Measurements from ENCODE around the gene IMPG2. TPM values are rescaled to one million over a fixed set of nuclear protein-coding genes. Genes with fewer than 3 reads are reported as not detected.

IMPG2 gene
- total and polyA plus RNA-seq, 9 donors: 0.06 to 8.7 (median 0.38) TPM

DNA sequence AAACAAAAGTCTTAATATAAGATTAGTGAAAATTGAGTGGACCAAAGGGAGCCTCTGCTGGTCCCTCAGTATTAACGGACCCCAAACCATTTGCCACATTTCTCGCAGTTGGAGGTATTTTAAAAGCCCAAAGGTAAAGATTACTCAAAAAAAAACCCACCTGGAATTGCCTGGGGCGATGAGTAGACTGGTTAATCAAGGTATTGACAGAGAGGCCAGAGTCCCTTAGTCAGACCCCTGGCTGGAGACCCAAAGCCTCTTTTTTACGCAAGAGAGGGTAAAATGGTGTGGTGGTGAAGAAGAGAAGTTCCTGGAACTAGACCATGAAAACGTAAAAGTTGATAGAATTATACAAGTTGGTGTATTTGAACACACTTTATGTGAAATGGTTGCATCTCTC lies 137.2 kb downstream of the IMPG2 start:
- 94 to 96% (median 94%) methylated on average over 5 of the region's 5 CpGs for WGBS, 3 donors

DNA sequence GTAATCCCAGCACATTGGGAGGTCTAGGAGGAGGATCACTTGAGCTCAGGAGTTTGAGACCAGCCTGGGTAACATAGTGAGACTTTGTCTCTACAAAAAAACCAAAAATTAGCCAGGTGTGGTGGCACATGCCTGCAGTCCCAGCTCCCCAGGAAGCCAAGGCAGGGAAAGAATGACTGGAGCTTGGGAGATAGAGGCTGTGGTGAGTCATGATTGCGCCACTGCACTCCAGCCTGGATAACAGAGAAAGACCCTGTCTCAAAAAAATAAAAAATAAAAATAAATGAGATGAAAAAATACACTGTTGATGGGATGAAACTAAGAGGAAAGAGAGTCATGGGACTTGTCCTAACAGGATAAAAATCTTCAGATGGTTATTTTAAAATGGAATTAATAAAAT lies 137.6 kb downstream of the IMPG2 start:
- intact Hi-C loops (cut with DNase I): no loop called here
- Histone ChIP-seq H3K9me3 (no peaks in the 10 kb centered on the region), H3K27ac (no peak overlapping the region), H3K4me3 (no peak overlapping the region), H3K4me1 (ENCODE audit: insufficient read depth) (no peaks in the 10 kb centered on the region), H3K36me3 (no peaks in the 10 kb centered on the region), H3K27me3 (no peaks in the 10 kb centered on the region)
- TF ChIP-seq EP300 (IDR thresholded peaks at IDR 0.05): no peak
- TF ChIP-seq, protein P1, sequence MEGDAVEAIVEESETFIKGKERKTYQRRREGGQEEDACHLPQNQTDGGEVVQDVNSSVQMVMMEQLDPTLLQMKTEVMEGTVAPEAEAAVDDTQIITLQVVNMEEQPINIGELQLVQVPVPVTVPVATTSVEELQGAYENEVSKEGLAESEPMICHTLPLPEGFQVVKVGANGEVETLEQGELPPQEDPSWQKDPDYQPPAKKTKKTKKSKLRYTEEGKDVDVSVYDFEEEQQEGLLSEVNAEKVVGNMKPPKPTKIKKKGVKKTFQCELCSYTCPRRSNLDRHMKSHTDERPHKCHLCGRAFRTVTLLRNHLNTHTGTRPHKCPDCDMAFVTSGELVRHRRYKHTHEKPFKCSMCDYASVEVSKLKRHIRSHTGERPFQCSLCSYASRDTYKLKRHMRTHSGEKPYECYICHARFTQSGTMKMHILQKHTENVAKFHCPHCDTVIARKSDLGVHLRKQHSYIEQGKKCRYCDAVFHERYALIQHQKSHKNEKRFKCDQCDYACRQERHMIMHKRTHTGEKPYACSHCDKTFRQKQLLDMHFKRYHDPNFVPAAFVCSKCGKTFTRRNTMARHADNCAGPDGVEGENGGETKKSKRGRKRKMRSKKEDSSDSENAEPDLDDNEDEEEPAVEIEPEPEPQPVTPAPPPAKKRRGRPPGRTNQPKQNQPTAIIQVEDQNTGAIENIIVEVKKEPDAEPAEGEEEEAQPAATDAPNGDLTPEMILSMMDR (IDR thresholded peaks at IDR 0.05): no peak
- no peak for TF ChIP-seq POLR2A (IDR thresholded peaks at IDR 0.05)
- 94 to 97% (median 95%) methylated on average over 1 of the region's 1 CpG for WGBS, 3 donors
- no peak for DNase-seq

More for the DNA sequence above, 137.2 kb downstream of the IMPG2 start:
- H3K36me3 ChIP-seq: no peaks in the 10 kb centered on the region
- no peaks in the 10 kb centered on the region for H3K9me3 ChIP-seq
- no peak for DNase-seq
- intact Hi-C loops (cut with DNase I): no loop called here
- no peak overlapping the region for H3K27ac ChIP-seq
- no peak for TF ChIP-seq POLR2A (IDR thresholded peaks at IDR 0.05)
- TF ChIP-seq, protein P1 (IDR thresholded peaks at IDR 0.05): no peak
- no peak for TF ChIP-seq EP300 (IDR thresholded peaks at IDR 0.05)
- no peaks in the 10 kb centered on the region for H3K4me1 ChIP-seq (ENCODE audit: insufficient read depth)
- no peak overlapping the region for H3K4me3 ChIP-seq
- no peaks in the 10 kb centered on the region for H3K27me3 ChIP-seq

DNA sequence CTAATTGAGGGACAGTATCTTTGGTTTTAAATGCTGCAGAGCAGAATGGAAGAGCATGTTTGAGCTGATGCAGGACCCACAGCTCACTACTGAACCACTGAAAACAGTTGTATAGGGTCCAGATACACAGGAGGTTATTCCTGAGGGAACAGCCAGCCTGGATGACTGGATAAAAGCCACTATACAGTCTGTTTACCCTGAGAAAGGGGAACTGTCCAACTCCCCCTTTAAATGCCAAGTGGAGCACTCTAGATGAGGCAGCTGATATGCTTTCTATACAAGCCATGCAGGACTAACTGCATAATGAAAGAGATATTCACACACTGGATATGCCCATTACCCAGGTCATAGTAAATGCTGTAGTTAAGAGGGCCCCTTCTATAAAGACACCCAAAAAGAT lies 138.6 kb downstream of the IMPG2 start:
- DNase-seq: no peak
- intact Hi-C loops (cut with DNase I): no loop called here
- H3K36me3 ChIP-seq: no peaks in the 10 kb centered on the region

DNA sequence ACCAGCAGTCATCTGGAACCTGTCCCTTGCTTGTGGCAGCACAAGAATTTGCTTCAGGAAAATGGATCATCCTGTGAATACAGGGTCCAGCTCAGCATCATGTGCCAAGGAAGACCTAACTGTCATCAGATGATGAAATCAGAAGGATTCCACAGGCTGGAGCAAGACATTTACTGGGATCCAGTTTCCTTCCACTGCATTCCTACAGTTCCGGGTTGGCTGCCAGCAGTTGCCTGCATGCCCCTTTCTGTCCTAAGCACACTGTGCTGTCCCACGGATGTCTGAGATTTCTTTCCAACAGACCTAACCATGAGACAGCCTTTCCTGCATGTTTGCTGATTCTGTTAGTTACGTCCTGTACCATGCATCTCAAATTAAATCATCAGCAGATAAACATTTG lies 140.7 kb downstream of the IMPG2 start:
- Histone ChIP-seq H3K27ac (no peak overlapping the region), H3K4me3 (no peak overlapping the region), H3K27me3 (no peaks in the 10 kb centered on the region), H3K4me1 (ENCODE audit: insufficient read depth) (no peaks in the 10 kb centered on the region), H3K36me3 (no peaks in the 10 kb centered on the region), H3K9me3 (no peaks in the 10 kb centered on the region)
- DNase-seq: no peak
- 63 to 71% (median 66%) methylated on average over 3 of the region's 3 CpGs for WGBS, 3 donors
- intact Hi-C loops (cut with DNase I): no loop called here
- no peak for TF ChIP-seq EP300 (IDR thresholded peaks at IDR 0.05)
- TF ChIP-seq, protein P1 (IDR thresholded peaks at IDR 0.05): no peak
- TF ChIP-seq POLR2A (IDR thresholded peaks at IDR 0.05): no peak

More for the DNA sequence above, 138.6 kb downstream of the IMPG2 start:
- no peaks in the 10 kb centered on the region for H3K4me1 ChIP-seq (ENCODE audit: insufficient read depth)
- H3K4me3 ChIP-seq: no peak overlapping the region
- H3K27me3 ChIP-seq: no peaks in the 10 kb centered on the region
- no peak for TF ChIP-seq POLR2A (IDR thresholded peaks at IDR 0.05)
- TF ChIP-seq, protein P1 (IDR thresholded peaks at IDR 0.05): no peak
- TF ChIP-seq EP300 (IDR thresholded peaks at IDR 0.05): no peak
- no peak overlapping the region for H3K27ac ChIP-seq
- no peaks in the 10 kb centered on the region for H3K9me3 ChIP-seq

DNA sequence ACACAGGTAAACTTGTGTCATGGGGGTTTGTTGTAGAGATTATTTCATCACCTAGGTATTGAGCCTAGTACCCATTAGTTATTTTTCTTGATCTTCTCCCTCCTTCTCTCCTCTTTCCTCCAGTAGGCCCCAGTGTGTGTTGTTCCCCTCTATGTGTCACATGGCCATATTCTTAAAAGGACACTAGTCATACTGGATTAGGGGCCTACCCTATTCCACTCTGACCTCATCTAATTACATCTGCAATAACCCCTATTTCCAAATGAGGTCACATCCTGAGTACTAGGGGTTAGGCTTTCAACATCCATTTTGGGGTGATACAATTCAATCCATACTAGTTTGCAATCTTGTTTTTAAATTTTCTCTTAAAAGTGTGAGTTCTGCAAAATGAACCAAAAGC lies 142.8 kb downstream of the IMPG2 start:
- Histone ChIP-seq H3K4me3 (no peak overlapping the region), H3K27me3 (no peaks in the 10 kb centered on the region), H3K36me3 (no peaks in the 10 kb centered on the region), H3K27ac (no peak overlapping the region), H3K4me1 (ENCODE audit: insufficient read depth) (no peaks in the 10 kb centered on the region), H3K9me3 (no peaks in the 10 kb centered on the region)
- intact Hi-C loops (cut with DNase I): no loop called here
- TF ChIP-seq, protein P1 (IDR thresholded peaks at IDR 0.05): no peak
- TF ChIP-seq POLR2A (IDR thresholded peaks at IDR 0.05) (no peak), EP300 (IDR thresholded peaks at IDR 0.05) (no peak)
- DNase-seq: no peak

All from ovary (tissue), 9 donors.